ENCODE results near the gene C2orf76.

Gene C2orf76

GRCh38 chr2:119266091-119266589, 100.5 kb downstream of the C2orf76 start:
- no peaks in the 10 kb centered on the region for H3K27me3 ChIP-seq (ENCODE audit: control insufficient read depth, insufficient read depth, low read length)
- WGBS (ENCODE audit: insufficient coverage, insufficient read length), result no CpG with 5 or more reads among the region's 8 CpGs
- peaks cover 2% of the 10 kb centered on the region; the same call in 1 of the 2 replicates for H3K4me1 ChIP-seq (ENCODE audit: control insufficient read depth, insufficient read depth, low read length)
- H3K9me3 ChIP-seq (ENCODE audit: control insufficient read depth, insufficient read depth, low read length), result no peaks in the 10 kb centered on the region
- H3K27ac ChIP-seq (ENCODE audit: low read length), result no peak overlapping the region
- no peak for DNase-seq (ENCODE audit: low read depth, low spot score)
- no peak overlapping the region for H3K4me3 ChIP-seq (ENCODE audit: low read length)
- H3K36me3 ChIP-seq (ENCODE audit: control insufficient read depth, insufficient read depth, low read length), result no peaks in the 10 kb centered on the region

- no CpG with 5 or more reads among the region's 6 CpGs for WGBS (ENCODE audit: insufficient coverage, insufficient read length)
- H3K4me3 ChIP-seq (ENCODE audit: low read length), result no peak overlapping the region
- no peaks in the 10 kb centered on the region for H3K9me3 ChIP-seq (ENCODE audit: control insufficient read depth, insufficient read depth, low read length)
- H3K36me3 ChIP-seq (ENCODE audit: control insufficient read depth, insufficient read depth, low read length), result no peaks in the 10 kb centered on the region
- no peak overlapping the region for H3K27ac ChIP-seq (ENCODE audit: low read length)
- H3K4me1 ChIP-seq (ENCODE audit: control insufficient read depth, insufficient read depth, low read length), result peaks cover 2% of the 10 kb centered on the region; the same call in 1 of the 2 replicates
- no peak for DNase-seq (ENCODE audit: low read depth, low spot score)
- no peaks in the 10 kb centered on the region for H3K27me3 ChIP-seq (ENCODE audit: control insufficient read depth, insufficient read depth, low read length)
Observed at GRCh38 chr2:119265693-119266066, 101.0 kb downstream of the C2orf76 start.

DNA sequence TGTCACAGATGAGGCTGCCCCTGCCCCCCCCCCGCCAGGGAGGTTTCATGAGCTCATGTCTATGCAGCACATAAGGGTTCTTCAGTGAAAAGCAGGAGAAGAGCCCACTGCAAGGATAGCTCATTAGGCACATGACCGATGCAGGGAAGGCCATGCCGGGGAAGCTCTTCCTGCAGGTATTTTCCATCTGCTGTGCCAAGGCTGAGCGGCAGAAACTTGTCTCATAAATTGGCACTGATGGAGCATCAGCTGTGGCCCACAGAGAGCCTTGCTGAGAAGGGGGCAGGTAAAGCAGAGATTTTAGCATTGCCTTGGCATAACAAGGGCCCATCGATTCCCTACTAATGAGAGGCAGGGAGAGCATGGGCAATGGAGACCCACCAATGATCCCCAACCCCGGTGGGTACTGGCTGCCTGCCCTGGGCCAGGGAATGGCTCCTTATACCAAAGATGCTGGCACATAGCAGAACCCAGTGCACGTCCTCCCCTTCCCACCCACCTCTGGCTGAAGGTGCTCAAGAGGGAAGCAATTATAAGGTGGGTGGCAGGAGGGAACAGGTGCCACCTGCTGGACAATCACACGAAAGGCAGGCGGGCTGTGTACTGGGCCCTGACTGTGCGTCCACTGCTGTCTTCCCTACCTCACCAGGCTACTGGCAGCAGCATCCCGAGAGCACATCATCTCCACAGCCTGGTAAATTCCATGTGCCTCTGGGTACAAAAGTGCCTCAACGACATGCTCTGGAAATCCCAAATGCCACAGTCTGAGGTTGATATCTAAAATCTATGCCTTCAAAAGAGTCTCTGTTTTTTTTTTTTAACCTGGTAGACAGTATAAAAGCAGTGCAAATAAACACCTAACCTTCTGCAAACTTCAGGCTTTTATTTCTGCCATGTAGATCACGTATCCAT, 101.6 kb downstream of the C2orf76 start:
- no peak for DNase-seq (ENCODE audit: low read depth, low spot score)
- H3K4me1 ChIP-seq (ENCODE audit: control insufficient read depth, insufficient read depth, low read length), result peaks cover 2% of the 10 kb centered on the region; the same call in 1 of the 2 replicates
- no peak overlapping the region for H3K4me3 ChIP-seq (ENCODE audit: low read length)
- no peak overlapping the region for H3K27ac ChIP-seq (ENCODE audit: low read length)
- H3K9me3 ChIP-seq (ENCODE audit: control insufficient read depth, insufficient read depth, low read length), result no peaks in the 10 kb centered on the region
- WGBS (ENCODE audit: insufficient coverage, insufficient read length), result no CpG with 5 or more reads among the region's 13 CpGs
- H3K27me3 ChIP-seq (ENCODE audit: control insufficient read depth, insufficient read depth, low read length), result no peaks in the 10 kb centered on the region
- no peaks in the 10 kb centered on the region for H3K36me3 ChIP-seq (ENCODE audit: control insufficient read depth, insufficient read depth, low read length)

DNA sequence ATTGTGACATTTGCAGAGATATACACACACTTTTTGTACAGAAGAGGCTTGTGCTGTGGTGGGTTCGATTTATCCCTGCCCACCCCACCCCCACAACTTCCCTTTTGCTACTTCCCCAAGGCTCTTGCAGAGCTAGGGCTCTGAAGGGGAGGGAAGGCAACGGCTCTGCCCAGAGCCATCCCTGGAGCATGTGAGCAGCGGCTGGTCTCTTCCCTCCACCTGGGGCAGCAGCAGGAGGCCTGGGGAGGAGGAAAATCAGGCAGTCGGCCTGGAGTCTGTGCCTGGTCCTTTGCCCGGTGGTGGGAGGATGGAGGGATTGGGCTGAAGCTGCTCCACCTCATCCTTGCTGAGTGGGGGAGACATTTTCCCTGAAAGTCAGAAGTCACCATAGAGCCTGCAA, 103.0 kb downstream of the C2orf76 start:
- Histone ChIP-seq H3K36me3 (ENCODE audit: control insufficient read depth, insufficient read depth, low read length) (no peaks in the 10 kb centered on the region), H3K27me3 (ENCODE audit: control insufficient read depth, insufficient read depth, low read length) (no peaks in the 10 kb centered on the region), H3K27ac (ENCODE audit: low read length) (no peak overlapping the region), H3K4me3 (ENCODE audit: low read length) (no peak overlapping the region), H3K4me1 (ENCODE audit: control insufficient read depth, insufficient read depth, low read length) (peaks cover 8% of the 10 kb centered on the region), H3K9me3 (ENCODE audit: control insufficient read depth, insufficient read depth, low read length) (no peaks in the 10 kb centered on the region)
- WGBS (ENCODE audit: insufficient coverage, insufficient read length), result no CpG with 5 or more reads among the region's 5 CpGs
- no peak for DNase-seq (ENCODE audit: low read depth, low spot score)

- Histone ChIP-seq H3K4me1 (ENCODE audit: control insufficient read depth, insufficient read depth, low read length) (peaks cover 8% of the 10 kb centered on the region), H3K9me3 (ENCODE audit: control insufficient read depth, insufficient read depth, low read length) (no peaks in the 10 kb centered on the region), H3K27me3 (ENCODE audit: control insufficient read depth, insufficient read depth, low read length) (no peaks in the 10 kb centered on the region), H3K27ac (ENCODE audit: low read length) (no peak overlapping the region), H3K4me3 (ENCODE audit: low read length) (no peak overlapping the region), H3K36me3 (ENCODE audit: control insufficient read depth, insufficient read depth, low read length) (no peaks in the 10 kb centered on the region)
- no peak for DNase-seq (ENCODE audit: low read depth, low spot score)
- no CpG with 5 or more reads among the region's 23 CpGs for WGBS (ENCODE audit: insufficient coverage, insufficient read length)
Observed at GRCh38 chr2:119263025-119263424, 103.6 kb downstream of the C2orf76 start.

DNA sequence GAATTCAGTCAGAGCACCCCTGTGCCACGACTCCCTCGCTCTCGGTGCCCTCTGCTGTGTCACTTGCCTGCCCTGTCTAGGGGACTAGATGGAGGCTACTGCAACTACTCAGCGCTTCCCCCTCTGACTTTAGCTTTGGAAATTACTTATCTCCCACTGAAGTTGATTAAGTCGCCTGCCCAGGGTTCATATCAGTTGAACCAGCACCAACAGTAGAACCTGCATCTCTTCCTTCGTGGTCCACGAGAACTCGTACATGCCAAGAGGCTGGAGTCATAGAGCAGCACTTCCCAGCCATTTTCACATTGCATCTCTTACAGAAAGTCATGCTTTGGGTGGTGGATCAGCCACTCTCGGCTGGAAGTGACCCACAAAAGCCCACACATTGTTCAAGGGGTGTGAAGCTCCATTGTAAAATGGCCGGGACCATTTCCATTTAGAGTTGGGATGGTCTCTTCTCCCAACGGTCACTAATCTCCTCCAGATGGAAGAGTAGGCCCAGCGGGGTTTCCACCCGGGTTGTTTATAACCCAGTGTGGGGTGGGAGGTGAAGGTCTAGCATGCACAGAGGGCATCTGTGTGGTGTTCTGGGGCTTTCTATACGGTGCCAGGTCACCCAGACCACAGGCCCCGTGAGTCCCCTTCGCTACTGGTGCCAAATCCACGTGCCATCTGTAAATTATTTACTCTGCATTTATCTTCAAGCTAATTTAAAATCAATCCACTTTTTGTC, 105.0 kb downstream of the C2orf76 start:
- Histone ChIP-seq H3K36me3 (ENCODE audit: control insufficient read depth, insufficient read depth, low read length) (no peaks in the 10 kb centered on the region), H3K27ac (ENCODE audit: low read length) (no peak overlapping the region), H3K9me3 (ENCODE audit: control insufficient read depth, insufficient read depth, low read length) (no peaks in the 10 kb centered on the region), H3K4me3 (ENCODE audit: low read length) (no peak overlapping the region), H3K4me1 (ENCODE audit: control insufficient read depth, insufficient read depth, low read length) (peaks cover 10% of the 10 kb centered on the region), H3K27me3 (ENCODE audit: control insufficient read depth, insufficient read depth, low read length) (no peaks in the 10 kb centered on the region)
- no CpG with 5 or more reads among the region's 17 CpGs for WGBS (ENCODE audit: insufficient coverage, insufficient read length)
- no peak for DNase-seq (ENCODE audit: low read depth, low spot score)

- H3K4me3 ChIP-seq (ENCODE audit: low read length), result no peak overlapping the region
- no peak for DNase-seq (ENCODE audit: low read depth, low spot score)
- no CpG with 5 or more reads among the region's 11 CpGs for WGBS (ENCODE audit: insufficient coverage, insufficient read length)
- no peaks in the 10 kb centered on the region for H3K36me3 ChIP-seq (ENCODE audit: control insufficient read depth, insufficient read depth, low read length)
- H3K9me3 ChIP-seq (ENCODE audit: control insufficient read depth, insufficient read depth, low read length), result no peaks in the 10 kb centered on the region
- H3K27me3 ChIP-seq (ENCODE audit: control insufficient read depth, insufficient read depth, low read length), result no peaks in the 10 kb centered on the region
- H3K4me1 ChIP-seq (ENCODE audit: control insufficient read depth, insufficient read depth, low read length), result peaks cover 11% of the 10 kb centered on the region
- H3K27ac ChIP-seq (ENCODE audit: low read length), result no peak overlapping the region
Observed at GRCh38 chr2:119260646-119261492, 105.8 kb downstream of the C2orf76 start.

GRCh38 chr2:119259296-119259860, 107.3 kb downstream of the C2orf76 start:
- Histone ChIP-seq H3K36me3 (ENCODE audit: control insufficient read depth, insufficient read depth, low read length) (no peaks in the 10 kb centered on the region), H3K27ac (ENCODE audit: low read length) (no peak overlapping the region), H3K9me3 (ENCODE audit: control insufficient read depth, insufficient read depth, low read length) (no peaks in the 10 kb centered on the region), H3K4me1 (ENCODE audit: control insufficient read depth, insufficient read depth, low read length) (peaks cover 14% of the 10 kb centered on the region), H3K4me3 (ENCODE audit: low read length) (no peak overlapping the region), H3K27me3 (ENCODE audit: control insufficient read depth, insufficient read depth, low read length) (no peaks in the 10 kb centered on the region)
- no CpG with 5 or more reads among the region's 5 CpGs for WGBS (ENCODE audit: insufficient coverage, insufficient read length)
- DNase-seq (ENCODE audit: low read depth, low spot score), result no peak

GRCh38 chr2:119257198-119257597, 109.4 kb downstream of the C2orf76 start:
- no peaks in the 10 kb centered on the region for H3K27me3 ChIP-seq (ENCODE audit: control insufficient read depth, insufficient read depth, low read length)
- no peak overlapping the region for H3K4me3 ChIP-seq (ENCODE audit: low read length)
- no peaks in the 10 kb centered on the region for H3K9me3 ChIP-seq (ENCODE audit: control insufficient read depth, insufficient read depth, low read length)
- peaks cover 15% of the 10 kb centered on the region for H3K4me1 ChIP-seq (ENCODE audit: control insufficient read depth, insufficient read depth, low read length)
- no peaks in the 10 kb centered on the region for H3K36me3 ChIP-seq (ENCODE audit: control insufficient read depth, insufficient read depth, low read length)
- no peak for DNase-seq (ENCODE audit: low read depth, low spot score)
- no CpG with 5 or more reads among the region's 9 CpGs for WGBS (ENCODE audit: insufficient coverage, insufficient read length)
- H3K27ac ChIP-seq (ENCODE audit: low read length), result no peak overlapping the region

- DNase-seq (ENCODE audit: low read depth, low spot score), result no peak
- H3K9me3 ChIP-seq (ENCODE audit: control insufficient read depth, insufficient read depth, low read length), result no peaks in the 10 kb centered on the region
- peaks cover 17% of the 10 kb centered on the region for H3K4me1 ChIP-seq (ENCODE audit: control insufficient read depth, insufficient read depth, low read length)
- H3K27ac ChIP-seq (ENCODE audit: low read length), result no peak overlapping the region
- H3K27me3 ChIP-seq (ENCODE audit: control insufficient read depth, insufficient read depth, low read length), result no peaks in the 10 kb centered on the region
- H3K36me3 ChIP-seq (ENCODE audit: control insufficient read depth, insufficient read depth, low read length), result no peaks in the 10 kb centered on the region
- no peak overlapping the region for H3K4me3 ChIP-seq (ENCODE audit: low read length)
- WGBS (ENCODE audit: insufficient coverage, insufficient read length), result no CpG with 5 or more reads among the region's 2 CpGs
Observed at GRCh38 chr2:119256582-119256921, 110.1 kb downstream of the C2orf76 start.
